GM23338 (cell line): ENCODE data around the gene NCK2. TPM values are rescaled to one million over a fixed set of nuclear protein-coding genes. Genes with fewer than 3 reads are reported as not detected.

Experiments used
- ATAC-seq: fragments of 200-7000 bp; cut with Tn5 transposase; 3 replicates; pipeline ENCODE4 v1.9.1; 2020
- DNase-seq: peaks from one replicate; pipeline ENCODE4 v3.0.0-alpha.2; 2015; ENCODE audit warnings: low spot score
- H2AFZ ChIP-seq: fragments of 200-600 bp; sonication (generic); 2 replicates; pipeline ENCODE4 v1.8.0; 2016; ENCODE audit warnings: antibody characterized with exemption, mild to moderate bottlenecking, moderate library complexity
- H3F3A ChIP-seq: fragments of 200-600 bp; sonication (generic); replicated peaks from 2 replicates; pipeline ENCODE4 v1.8.0; 2017; ENCODE audit warnings: antibody characterized with exemption, mixed run types, low read depth
- H3K27ac ChIP-seq: fragments of 200-600 bp; sonication (generic); 2 replicates; pipeline ENCODE4 v1.6.1; 2016; ENCODE audit warnings: low read depth
- H3K27me3 ChIP-seq: fragments of 200-600 bp; sonication (generic); 2 replicates; pipeline ENCODE4 v1.8.0; 2016; ENCODE audit warnings: mild to moderate bottlenecking, mixed run types, moderate library complexity; ENCODE audit not compliant: insufficient read depth
- H3K36me3 ChIP-seq: fragments of 200-600 bp; sonication (generic); 2 replicates; pipeline ENCODE4 v1.8.0; 2016; ENCODE audit warnings: mild to moderate bottlenecking; ENCODE audit not compliant: insufficient read depth
- H3K4me1 ChIP-seq: fragments of 200-600 bp; sonication (generic); 2 replicates; pipeline ENCODE4 v1.8.0; 2016; ENCODE audit warnings: mild to moderate bottlenecking, moderate library complexity; ENCODE audit not compliant: insufficient read depth
- H3K4me2 ChIP-seq: fragments of 200-600 bp; sonication (generic); 2 replicates; pipeline ENCODE4 v1.7.1; 2017; ENCODE audit warnings: mixed run types
- H3K4me3 ChIP-seq: fragments of 200-600 bp; sonication (generic); 2 replicates; pipeline ENCODE4 v1.6.1; 2016; ENCODE audit warnings: mixed run types
- H3K79me2 ChIP-seq: fragments of 200-600 bp; sonication (generic); replicated peaks from 2 replicates; pipeline ENCODE4 v1.8.0; 2017; ENCODE audit warnings: mild to moderate bottlenecking; ENCODE audit not compliant: insufficient read depth
- H3K9me2 ChIP-seq: fragments of 200-600 bp; sonication (generic); 2 replicates; pipeline ENCODE4 v1.8.0; 2017; ENCODE audit not compliant: insufficient read depth
- H4K20me1 ChIP-seq: fragments of 200-600 bp; sonication (generic); replicated peaks from 2 replicates; pipeline ENCODE4 v1.8.0; 2017; ENCODE audit warnings: mild to moderate bottlenecking; ENCODE audit not compliant: insufficient read depth
- H3K27ac Mint-ChIP-seq: 2 replicates; pipeline ENCODE4 v1.8.0; 2020; ENCODE audit warnings: inconsistent platforms, mild to moderate bottlenecking, moderate library complexity, mixed read lengths
- H3K27me3 Mint-ChIP-seq: 3 replicates; pipeline ENCODE4 v1.8.0; 2022; ENCODE audit warnings: low read depth, mild to moderate bottlenecking, moderate library complexity, mixed read lengths, inconsistent platforms; ENCODE audit not compliant: insufficient read depth, poor library complexity
- H3K36me3 Mint-ChIP-seq: 3 replicates; pipeline ENCODE4 v1.8.0; 2021; ENCODE audit warnings: low read depth, mild to moderate bottlenecking, inconsistent platforms, moderate library complexity, mixed read lengths
- H3K4me1 Mint-ChIP-seq: 3 replicates; pipeline ENCODE4 v1.8.0; 2020; ENCODE audit warnings: mild to moderate bottlenecking, inconsistent platforms, mixed read lengths
- H3K4me3 Mint-ChIP-seq: 3 replicates; pipeline ENCODE4 v1.8.0; 2021; ENCODE audit warnings: moderate library complexity, mild to moderate bottlenecking, inconsistent platforms, mixed read lengths
- H3K9me3 Mint-ChIP-seq: 3 replicates; pipeline ENCODE4 v1.8.0; 2020; ENCODE audit warnings: moderate library complexity, mild to moderate bottlenecking, inconsistent platforms, mixed read lengths
- CREB1 ChIP-seq: fragments of 250-450 bp; sonication (Bioruptor Pico); IDR thresholded peaks from 2 replicates; pipeline ENCODE4 v1.5.0; 2020; ENCODE audit warnings: low read depth, mild to moderate bottlenecking, moderate library complexity
- CTCF ChIP-seq, 2 experiments: fragments of 200-600 bp in 1 of 2; sonication (generic) in 1 of 2; conservative IDR thresholded peaks; 2 replicates each; pipeline versions ENCODE4 v1.5.1 to v1.6.1; 2016 to 2017; ENCODE audit warnings: antibody characterized with exemption in 2 of 2, low read depth in 2 of 2, mild to moderate bottlenecking in 2 of 2, moderate library complexity in 1 of 2
- ETS1 ChIP-seq: IDR thresholded peaks from 2 replicates; pipeline ENCODE4 v1.6.1; 2016; ENCODE audit warnings: antibody characterized with exemption
- EZH2 ChIP-seq: fragments of 200-600 bp; sonication (generic); IDR thresholded peaks from one replicate; pipeline ENCODE4 v1.8.0; 2017; ENCODE audit warnings: antibody characterized with exemption, mild to moderate bottlenecking, low read depth; ENCODE audit not compliant: unreplicated experiment
- EZH2phosphoT487 ChIP-seq: fragments of 200-600 bp; sonication (generic); IDR thresholded peaks from one replicate; pipeline ENCODE4 v1.8.1; 2018; ENCODE audit warnings: antibody characterized with exemption; ENCODE audit not compliant: unreplicated experiment
- JUNB ChIP-seq: IDR thresholded peaks from one replicate; pipeline ENCODE4 v1.6.1; 2016; ENCODE audit warnings: antibody characterized with exemption; ENCODE audit not compliant: unreplicated experiment
- NANOG ChIP-seq: IDR thresholded peaks from 2 replicates; pipeline ENCODE4 v1.6.1; 2016; ENCODE audit warnings: antibody characterized with exemption, borderline replicate concordance
- POLR2AphosphoS5 ChIP-seq: IDR thresholded peaks from 2 replicates; pipeline ENCODE4 v1.6.1; 2016; ENCODE audit warnings: antibody characterized with exemption, low read depth
- REST ChIP-seq: IDR thresholded peaks from one replicate; pipeline ENCODE4 v1.6.1; 2018; ENCODE audit warnings: antibody characterized with exemption; ENCODE audit not compliant: unreplicated experiment
- STAT1 ChIP-seq: IDR thresholded peaks from one replicate; pipeline ENCODE4 v1.6.1; 2016; ENCODE audit warnings: antibody characterized with exemption; ENCODE audit not compliant: unreplicated experiment
- ZNF114 ChIP-seq: fragments of 250-450 bp; sonication (Bioruptor Pico); IDR thresholded peaks from 2 replicates; pipeline ENCODE4 v1.5.0; 2020; ENCODE audit warnings: mild to moderate bottlenecking, moderate library complexity
- ZNF331 ChIP-seq: fragments of 250-450 bp; sonication (Bioruptor Pico); IDR thresholded peaks from 2 replicates; pipeline ENCODE4 v1.5.0; 2020; ENCODE audit warnings: low read depth, mild to moderate bottlenecking, moderate library complexity
- ZNF462 ChIP-seq: fragments of 250-450 bp; sonication (Bioruptor Pico); IDR thresholded peaks from 2 replicates; pipeline ENCODE4 v1.5.0; 2020; ENCODE audit warnings: mild to moderate bottlenecking, moderate library complexity
- polyA plus RNA-seq: library from polyadenylated mRNA; unstranded; fragments of >200 nt; fragmentation: Nextera tagmentation; extraction: Ambion mirVana; gene quantifications from 2 replicates; pipeline ENCODE4 v1.2.1, GENCODE V29; 2016
- total RNA-seq: library from RNA; depleted of rRNA; stranded (reverse); fragments of >200 nt; shearing (Covaris generic); gene quantifications from 2 replicates; pipeline ENCODE4 v1.2.3, GENCODE V29; 2014

The NCK2 gene
- total and polyA plus RNA-seq, 2 experiments from 2014 or later: 26.9 to 59.9 TPM

GRCh38 chr2:105824446-105824845 is 79.7 kb downstream of the NCK2 start:
- Mint-ChIP-seq H3K27me3 (peaks cover under 1% of the 10 kb centered on the region), H3K36me3 (peaks cover 6% of the 10 kb centered on the region; the same call in 2 of the 3 replicates), H3K27ac (no peak overlapping the region; the same call in 1 of the 2 replicates), H3K9me3 (no peaks in the 10 kb centered on the region), H3K4me3 (no peak overlapping the region), H3K4me1 (peaks cover 3% of the 10 kb centered on the region; the same call in 2 of the 3 replicates)
- H3K36me3 ChIP-seq: no peaks in the 10 kb centered on the region
- no peak overlapping the region for H3K4me3 ChIP-seq
- H3K4me1 ChIP-seq: peaks cover 8% of the 10 kb centered on the region; the same call in 1 of the 2 replicates
- peaks cover 3% of the 10 kb centered on the region; the same call in 1 of the 2 replicates for H3K9me2 ChIP-seq
- TF ChIP-seq EZH2: no peak
- no peak for TF ChIP-seq POLR2AphosphoS5
- no peak for TF ChIP-seq CREB1
- no peak for TF ChIP-seq NANOG
- TF ChIP-seq ETS1: no peak
- TF ChIP-seq REST: no peak
- TF ChIP-seq STAT1: no peak
- no peak for TF ChIP-seq ZNF462 (CRISPR knock-in tag)
- TF ChIP-seq EZH2phosphoT487: no peak
- TF ChIP-seq JUNB: no peak
- TF ChIP-seq ZNF114 (CRISPR knock-in tag): no peak
- TF ChIP-seq ZNF331: no peak
- TF ChIP-seq CTCF (conservative IDR thresholded peaks at IDR 0.05; ENCODE audit: low read depth in 2 of 2): no peak
- H3F3A ChIP-seq: no peaks in the 10 kb centered on the region
- ATAC-seq: no peak
- no peak overlapping the region for H2AFZ ChIP-seq
- peaks cover 23% of the 10 kb centered on the region for H4K20me1 ChIP-seq
- H3K4me2 ChIP-seq: no peak overlapping the region
- no peak for DNase-seq
- peaks cover 60% of the 10 kb centered on the region for H3K79me2 ChIP-seq
- no peak overlapping the region for H3K27ac ChIP-seq
- H3K27me3 ChIP-seq: no peaks in the 10 kb centered on the region
